Endothelial cell of hepatic sinusoid (primary cell): ENCODE data around the gene IRAK2.

ENCODE experiments used
- in situ Hi-C: cut with HindIII; loops from 2 replicates; pipeline ENCODE4 v1.10.0; 2017; ENCODE audit warnings: low sequenced_read_pairs

IRAK2 gene

DNA sequence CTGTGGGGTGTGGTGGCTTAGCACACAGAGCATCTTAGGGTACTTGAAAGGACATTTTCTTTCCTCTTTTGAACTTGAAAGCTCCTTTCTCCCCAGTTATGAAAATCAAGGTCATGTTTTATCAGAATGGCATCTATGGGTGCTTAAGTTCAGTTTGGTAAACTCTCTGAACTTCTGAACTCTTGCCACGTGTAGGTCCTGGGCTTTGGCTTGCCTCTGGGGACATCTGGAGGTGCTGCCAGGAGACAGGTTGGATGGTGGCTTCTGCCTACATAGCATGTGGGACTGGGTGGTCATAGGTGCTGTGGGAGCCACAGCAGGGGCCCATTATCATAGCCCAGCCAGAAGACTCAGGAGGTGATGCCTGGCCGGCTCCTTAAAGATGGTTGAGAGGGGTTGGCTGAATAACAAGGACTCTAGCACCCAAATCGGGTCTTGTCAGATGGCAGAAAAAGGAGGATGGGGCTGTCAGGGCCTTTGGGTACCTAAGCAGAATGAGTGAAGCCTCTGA lies 112.5 kb downstream of the IRAK2 start:
- in situ Hi-C loops, result no loop called here

DNA sequence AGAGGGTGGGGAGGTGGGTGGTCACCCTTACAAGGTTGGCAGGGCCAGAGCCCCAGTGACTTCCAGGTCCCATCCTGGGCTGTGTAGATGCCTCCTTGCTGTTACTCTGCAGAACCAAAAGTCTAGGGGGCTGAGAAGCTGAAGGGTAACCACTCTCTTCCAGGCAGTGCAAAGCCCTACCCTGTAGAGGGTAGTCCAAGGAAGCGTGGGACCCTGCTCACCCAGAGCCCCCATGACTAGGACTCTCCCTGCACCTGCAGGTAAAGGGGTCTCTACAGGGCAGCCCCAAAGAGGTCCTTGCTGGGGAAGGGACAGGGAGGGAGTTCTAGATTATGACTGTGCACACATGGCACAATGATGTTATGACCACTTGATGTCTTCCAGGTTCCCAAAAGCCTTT lies 113.8 kb downstream of the IRAK2 start:
- in situ Hi-C loops, result no loop called here

DNA sequence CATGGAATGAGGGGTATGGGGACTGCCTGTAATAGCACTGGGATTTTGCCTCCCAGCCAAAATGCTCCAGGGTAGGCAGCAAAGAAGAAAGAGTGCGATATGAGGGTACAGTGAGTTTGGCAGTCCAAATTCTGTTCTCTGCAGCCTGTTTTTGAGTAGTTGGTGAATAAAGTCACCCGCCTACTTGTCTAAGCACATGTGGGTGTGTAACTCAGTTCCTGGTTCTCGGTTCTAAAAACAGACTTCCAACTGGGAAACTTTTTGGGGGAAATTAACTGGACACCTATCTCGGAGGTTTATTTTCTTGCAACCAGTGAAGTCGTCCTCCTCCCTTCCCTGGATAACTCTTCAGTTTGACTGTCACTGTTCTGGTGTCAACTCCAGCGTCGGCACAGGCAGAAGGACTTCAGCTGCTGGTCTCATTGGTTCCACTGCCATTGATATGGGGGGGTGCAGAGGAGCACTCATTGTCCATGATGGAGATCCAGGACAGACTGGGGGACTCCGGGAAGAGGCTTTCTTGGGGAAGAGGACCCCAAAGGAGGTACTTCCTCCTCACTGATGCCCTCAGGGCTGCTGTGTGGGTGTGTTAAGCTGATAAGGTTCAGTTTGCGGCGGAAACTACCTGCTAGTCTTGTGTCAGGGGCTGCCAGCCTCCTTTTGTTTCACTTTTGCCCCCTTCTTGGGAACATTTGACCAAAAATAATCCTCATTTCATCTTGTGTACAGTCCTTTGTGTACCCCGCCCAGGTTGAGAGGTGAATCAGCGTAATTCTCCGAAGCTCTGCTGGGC lies 114.9 kb downstream of the IRAK2 start:
- in situ Hi-C loops, result no loop called here

DNA sequence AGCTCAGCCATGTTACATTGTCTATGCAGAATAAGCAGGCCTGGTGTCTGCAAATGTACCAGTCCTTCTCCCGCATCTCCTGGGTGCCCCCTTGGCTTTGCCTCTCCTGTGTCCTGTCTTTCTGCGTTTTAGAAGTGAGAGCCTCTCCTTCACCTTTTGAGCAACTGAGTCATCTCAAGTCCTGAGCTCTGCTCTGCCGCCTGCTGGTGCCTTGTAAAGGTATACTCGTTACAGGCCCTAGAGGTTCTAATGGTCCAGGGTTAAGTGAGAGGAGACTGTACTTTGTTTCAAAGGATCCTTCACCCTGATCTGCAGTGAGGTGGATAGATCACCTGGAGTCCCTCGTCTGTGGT lies 115.4 kb downstream of the IRAK2 start:
- in situ Hi-C loops, result no loop called here

DNA sequence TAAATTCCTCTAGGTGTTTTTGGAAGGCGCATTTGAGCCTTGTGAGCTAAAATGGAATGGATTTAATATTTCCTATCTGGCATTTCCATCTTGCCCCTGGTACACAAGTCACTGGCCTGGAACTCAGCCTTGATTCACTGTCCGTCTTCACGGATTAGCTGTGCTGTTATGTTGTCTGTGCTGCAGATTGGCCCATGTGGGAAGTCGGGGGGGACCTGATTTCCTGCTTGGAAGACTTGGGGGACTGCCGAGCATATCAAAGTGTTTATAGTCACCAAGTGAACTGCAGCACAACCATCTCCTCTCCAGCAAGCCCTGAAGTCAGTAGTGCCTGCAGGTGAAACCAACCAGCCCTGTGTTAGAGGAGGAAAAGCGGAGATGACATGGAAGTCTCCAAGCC lies 115.9 kb downstream of the IRAK2 start:
- in situ Hi-C loops, result no loop called here

DNA sequence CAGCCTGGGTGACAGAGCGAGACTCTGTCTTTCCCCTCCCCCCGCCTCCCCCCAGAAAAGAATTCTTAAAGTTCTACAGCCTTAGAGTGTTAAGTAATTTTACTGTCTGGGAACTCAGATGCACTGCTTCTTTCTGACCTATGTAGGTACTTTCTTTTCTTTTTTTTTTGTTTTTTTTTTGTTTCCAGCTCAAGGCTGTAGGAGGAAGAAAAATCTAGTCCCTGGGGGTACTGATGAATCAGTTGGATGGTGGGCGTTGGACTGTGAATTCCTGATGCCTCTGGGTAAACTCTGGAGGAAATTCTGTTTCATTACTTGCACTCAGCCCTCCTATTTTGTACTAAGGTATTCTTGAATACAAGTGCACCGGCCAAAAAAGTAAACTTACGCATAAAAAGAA lies 117.2 kb downstream of the IRAK2 start:
- in situ Hi-C loops, result no loop called here

DNA sequence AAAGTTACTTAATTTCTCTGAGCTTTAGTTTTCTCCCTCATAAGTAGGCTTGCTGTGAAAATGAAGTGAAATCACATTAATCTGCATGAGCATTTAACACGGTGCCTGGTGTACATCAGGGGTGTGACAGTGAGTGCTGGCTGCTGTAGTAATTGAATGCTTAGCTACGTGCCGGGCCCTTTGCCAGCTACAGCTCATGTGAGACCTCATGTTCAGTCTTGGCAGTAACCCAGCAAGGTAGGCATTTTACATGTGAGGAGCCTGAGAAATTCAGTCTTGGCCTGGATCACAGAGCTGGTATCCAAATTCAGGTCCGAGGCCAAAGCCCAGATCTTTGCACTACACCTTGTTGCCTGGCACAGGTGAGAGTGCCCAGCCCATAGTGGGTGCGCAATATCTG lies 118.9 kb downstream of the IRAK2 start:
- in situ Hi-C loops, result no loop called here

DNA sequence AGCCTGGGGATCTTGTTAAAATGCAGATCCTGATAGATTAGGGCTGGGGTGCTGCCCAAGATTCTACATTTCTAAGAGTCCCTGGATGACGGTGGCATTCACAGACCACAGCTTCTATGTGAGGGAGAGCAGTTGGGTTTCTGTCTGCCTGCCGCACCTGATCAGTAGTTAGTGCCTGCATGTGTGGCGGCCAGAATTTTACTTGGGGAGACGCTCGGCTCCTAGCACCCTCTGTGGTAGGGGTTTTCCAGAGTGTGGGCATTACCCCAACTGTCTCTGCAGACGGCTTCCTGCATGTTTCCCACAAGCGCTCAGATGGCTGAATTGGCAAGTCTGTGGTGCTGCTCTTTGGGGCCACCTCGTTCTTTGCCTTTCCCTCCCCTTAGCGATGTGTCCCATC lies 119.8 kb downstream of the IRAK2 start:
- in situ Hi-C loops, result no loop called here

DNA sequence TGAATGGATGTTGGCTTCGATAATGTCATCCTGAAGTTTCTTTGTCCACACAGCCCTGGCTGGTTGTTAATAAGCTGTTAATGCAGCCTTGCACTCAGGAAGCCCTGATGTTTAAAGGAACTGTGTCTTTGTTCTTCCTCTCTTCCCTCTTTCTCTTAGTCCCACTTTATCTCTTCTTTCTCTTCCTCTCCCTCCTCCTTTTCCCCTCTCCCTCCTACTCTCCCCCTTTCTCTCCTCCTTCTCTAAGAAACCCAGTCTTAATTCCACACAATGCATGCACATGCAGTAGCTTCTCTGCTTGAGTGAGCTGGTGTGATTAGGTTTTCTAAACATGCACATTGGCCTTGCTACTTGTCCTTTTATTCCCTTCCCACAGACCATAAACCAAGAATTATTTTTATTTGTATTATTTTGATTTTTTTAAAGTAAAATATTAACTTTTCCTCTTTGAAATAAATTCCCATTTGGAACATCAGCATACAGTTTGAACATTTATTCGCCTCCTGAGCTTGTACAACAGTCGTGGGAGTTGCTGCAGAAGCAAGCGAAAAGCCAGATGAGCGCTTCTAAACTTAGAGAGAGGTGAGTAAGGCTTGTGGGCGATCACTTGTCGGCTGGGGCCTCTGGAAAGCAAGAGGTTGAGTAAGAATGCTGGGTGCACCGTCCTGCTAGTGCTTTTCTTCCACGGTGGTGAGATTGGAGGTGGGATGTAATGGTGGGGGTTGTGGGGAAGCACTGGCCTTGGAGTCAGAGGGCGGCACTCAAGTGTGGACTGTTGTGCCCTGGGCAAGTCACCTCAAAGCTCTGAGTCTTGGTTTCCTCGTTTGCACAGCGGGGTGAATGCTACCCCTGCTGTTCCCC lies 120.8 kb downstream of the IRAK2 start:
- in situ Hi-C loops, result no loop called here

DNA sequence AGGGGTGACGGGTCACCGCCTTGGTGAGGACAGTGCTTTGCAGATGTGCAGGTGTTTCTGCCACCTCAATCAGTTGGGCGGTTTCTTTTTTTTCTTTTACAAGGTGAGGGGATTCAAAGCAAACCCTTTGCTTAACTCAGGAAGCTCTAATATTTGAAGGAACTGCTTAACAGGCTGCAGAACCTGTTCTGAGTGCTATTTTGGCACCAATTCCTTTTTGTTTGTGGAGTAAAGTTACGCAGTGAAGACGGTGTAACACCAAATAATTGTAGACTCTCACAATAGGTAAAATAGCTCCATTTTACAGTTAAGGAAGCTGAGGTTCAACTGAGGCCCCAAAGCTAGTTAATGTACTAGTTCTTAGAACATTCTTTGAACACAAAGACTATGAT lies 121.4 kb downstream of the IRAK2 start:
- in situ Hi-C loops, result no loop called here

DNA sequence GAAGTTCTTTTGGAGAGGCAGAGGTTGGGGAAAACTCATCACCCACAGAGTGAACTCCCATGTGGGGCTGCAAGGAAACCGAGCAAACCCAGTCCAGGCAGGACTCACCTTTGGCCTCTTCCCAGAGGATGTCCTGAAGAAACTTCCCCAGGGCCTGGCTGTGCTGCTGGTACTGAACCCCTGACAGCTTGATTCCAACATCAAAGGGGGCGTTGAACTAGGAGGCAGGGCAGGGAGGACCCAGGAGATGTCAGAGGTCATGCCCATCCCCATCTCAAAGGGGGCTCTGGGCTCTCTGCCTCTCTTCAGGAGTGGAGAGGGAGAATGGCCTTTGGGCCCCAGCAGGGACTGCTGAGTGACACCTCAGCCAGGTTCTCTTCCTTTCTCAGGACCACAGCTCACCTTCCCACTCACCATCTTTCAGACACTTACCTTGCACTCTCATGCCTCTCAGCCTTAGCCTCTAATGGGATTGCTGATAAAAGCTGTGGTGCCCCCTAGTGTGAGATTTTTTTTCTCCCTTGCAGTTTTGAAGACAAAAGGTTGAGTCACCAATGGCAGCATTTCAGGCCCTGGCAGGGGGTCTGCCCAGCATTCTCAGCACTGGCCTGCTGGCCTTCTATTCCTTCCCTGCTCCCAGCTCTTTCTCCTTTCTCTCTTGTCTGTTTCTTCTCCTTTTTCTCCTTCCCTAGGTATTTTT lies 122.0 kb downstream of the IRAK2 start:
- in situ Hi-C loops, result no loop called here

DNA sequence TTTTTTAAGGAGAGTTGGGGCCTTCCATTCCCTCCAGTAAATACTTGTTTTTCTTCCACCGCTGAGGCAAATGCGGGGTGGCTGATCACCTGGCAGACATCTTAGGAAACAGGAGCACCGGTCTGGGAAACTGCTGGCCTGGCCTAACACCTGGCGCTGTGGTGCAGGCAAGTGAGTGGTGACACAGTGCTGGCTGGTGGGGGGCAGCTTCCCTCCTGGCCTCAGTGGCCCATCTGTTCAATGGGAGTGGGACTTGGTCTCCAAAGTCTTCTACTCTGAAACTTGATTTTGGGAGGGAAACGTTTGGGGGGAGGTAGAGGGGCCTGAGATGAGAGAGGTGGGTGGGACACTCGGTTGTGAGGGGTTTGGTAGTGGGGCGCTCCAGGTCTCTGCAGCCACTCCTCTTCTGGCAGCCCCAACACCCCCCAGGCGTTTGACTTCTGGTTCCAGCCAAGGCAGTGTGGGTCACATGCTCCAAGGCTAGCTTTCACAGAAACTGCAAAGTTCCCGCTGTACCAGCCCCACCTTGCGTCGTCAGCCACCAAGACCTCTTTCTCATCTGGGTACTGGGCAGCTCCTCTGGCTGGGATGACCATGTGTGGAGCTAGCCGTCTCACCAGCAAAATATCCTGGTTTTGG lies 123.3 kb downstream of the IRAK2 start:
- in situ Hi-C loops, result no loop called here

DNA sequence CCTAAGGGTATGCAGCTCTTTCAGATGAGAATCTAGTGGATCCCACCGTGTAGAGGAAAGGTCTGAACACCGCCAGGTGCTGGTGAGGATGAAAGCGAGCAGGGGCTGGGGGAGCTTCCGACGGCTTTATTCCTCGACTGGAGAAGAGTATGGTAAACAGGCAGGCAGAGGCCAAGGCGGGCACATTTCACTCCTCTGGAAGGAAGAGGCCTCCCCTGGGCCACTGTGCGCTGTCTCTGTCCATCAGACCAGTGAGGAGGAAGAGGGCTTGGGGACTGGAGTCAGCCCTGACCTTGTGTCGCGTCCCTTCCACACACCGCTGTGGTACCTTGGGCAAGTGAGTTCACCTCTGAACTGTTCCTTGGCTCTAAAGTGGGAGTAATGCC lies 123.8 kb downstream of the IRAK2 start:
- in situ Hi-C loops, result no loop called here

DNA sequence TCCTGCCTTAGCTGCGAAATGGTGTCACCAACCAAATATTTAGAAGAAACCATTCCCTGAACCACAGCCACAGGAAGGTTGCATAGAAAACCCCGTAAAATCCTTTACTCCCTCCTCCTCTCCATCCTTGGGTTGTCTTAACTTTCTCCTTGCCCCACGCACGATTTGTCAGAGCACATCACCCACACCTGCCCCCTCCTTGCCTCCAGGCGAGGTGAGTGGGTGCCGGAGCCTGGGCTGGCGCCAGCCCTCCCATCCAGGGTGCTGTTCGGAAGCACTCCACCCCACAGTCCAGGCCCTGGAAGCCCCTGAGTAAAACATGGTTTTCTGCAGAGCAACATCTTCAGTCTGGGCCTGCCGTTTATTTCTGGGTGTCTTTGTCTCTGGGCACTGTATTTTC lies 124.4 kb downstream of the IRAK2 start:
- in situ Hi-C loops, result no loop called here

DNA sequence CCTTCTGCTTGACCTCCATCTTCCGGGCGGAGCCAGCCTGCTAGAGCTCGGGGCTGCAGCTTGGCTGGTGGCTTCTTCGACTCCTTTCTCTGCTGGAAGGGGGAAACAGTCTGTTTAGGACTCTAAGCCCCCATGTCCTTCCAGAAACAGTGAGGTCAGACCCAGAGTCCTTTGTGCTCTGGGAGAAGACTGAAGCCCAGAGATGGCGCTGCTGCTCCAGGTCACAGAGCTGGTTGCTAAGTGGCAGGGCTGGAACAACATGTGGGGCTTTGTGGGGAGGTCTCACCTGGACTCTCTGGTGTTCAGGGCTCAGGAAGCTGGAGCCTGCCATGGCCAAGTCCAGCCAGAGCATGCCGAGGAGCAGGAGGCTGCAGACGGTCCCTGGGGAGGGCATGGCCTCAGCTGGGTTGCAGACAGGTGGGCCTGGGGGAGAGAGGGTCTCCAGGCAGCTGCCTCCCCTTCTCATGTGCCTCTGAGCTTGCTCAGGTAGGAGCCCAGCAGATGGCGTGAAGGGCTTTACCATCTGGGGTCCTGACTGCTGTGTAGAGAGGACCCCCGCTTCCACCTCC lies 125.2 kb downstream of the IRAK2 start:
- in situ Hi-C loops, result no loop called here

DNA sequence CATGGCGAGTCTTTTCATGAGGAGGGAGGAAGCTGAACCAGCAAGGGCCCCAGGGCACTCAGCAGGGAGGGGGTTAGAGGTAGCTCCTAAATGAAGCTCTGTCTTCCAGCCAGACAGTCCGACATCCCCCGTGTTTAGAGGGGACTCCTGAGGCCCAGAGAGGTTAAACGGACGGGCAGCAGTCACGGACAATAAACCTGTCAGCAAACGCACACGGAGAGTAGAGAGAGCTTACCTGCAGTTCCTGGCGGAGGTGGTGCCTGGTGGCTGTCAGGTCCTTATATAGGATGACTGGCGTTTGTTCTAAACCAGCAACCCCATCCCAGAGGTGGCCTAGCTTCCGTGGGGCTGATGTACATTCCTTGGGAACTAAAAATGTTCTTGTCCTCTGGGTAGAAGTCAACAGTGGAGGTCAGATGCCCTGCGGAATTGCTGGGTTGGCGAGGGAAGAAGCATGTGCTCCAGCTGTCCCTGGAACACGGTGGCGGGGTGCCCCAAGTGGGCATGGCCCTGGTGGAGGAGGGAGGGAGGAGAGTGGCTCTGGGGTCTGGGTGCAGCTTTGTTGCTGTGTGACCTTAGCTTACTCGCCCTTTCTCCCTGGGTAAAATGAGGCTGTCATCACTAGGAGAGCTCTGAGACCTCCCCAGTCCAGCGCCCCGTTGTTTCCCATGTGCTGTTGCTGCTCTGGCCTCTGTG lies 125.9 kb downstream of the IRAK2 start:
- in situ Hi-C loops, result no loop called here

DNA sequence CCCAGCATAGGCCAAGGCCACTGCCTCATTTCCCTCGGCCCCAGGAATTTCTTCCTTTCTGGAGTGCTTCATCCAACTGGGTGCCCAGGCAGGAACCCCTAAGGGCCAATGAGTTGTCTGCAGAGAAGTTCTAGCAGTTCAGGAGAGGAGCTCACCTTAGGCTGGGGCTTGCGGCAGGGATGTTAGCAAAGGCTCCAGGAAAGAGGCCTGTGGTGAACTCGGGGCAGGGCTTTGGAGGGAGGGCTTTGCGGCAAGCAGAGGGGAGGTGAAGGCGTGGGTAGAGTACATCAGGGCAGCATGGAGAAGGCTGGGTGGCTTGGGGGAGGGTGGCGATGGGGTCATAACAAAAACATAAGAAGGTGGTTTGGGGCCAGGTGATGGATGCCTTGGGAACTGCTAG lies 126.9 kb downstream of the IRAK2 start:
- in situ Hi-C loops, result no loop called here

DNA sequence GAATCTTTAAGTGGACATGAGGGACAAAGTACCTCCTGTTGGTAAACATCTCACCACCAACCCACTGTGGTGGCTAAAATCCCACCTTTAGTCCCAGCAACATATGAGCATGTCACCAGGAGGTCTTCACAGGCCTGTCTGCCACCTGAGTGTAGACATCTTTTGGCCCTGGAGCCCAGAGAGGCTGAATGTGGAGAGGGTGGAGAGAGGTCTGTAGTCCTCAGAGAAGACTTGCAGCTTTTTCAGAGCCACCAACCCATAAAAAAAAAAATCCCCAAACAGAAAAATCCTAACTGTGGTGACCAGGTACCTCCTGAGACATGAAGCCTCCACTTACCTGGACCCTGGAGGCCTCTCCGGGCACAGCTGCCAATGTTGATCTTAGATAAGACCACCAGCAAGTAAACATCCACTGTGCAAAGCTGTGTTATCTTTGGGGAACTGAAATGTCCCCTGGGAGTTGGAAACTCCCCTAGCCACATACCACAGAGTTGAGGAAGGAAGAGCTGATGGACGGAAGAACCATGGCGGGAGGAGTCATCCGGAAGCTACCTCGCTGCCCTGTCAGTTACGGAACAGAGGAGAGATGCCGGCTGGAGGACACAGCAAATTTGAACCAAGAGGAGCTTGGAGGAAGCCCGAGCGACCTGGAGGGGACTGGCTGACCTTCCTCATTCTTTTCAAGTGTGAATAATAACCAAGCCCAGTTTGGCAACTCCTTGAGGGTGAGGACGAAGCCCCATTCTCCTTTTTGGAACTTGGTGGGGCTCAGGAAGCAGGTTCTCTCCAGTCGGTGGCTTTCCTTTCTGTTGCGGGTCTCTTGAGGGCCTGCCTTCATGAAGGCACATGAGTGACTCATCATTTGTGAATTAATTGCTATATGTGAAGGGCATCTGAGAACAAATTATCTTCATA lies 128.0 kb downstream of the IRAK2 start, which contains the start of gene GHRL:
TSS of gene GHRL (minus strand) at position 443 of the 915 bp plus-strand sequence. CDS start 2,767 bp downstream, outside the sequence.
- in situ Hi-C loops, result no loop called here
